T follicular helper cell (primary cell): ENCODE measurements around the gene RNF38.
"Not testable (repeated sequence)": the region's sequence is repeated elsewhere in the genome, so short reads cannot be mapped to it uniquely, and the experiment has no call there.

Experiments used
- DNase-seq: peaks from one replicate; pipeline ENCODE4 v3.0.0-alpha.2; 2020; ENCODE audit warnings: low read depth

RNF38 gene

GRCh38 chr9:36294996-36295395, 105.1 kb downstream of the RNF38 start:
- DNase-seq = not testable (repeated sequence)

GRCh38 chr9:36293918-36294317, 106.2 kb downstream of the RNF38 start:
- no peak for DNase-seq

- DNase-seq = no peak
These were observed 106.9 kb downstream of the RNF38 start for GRCh38 chr9:36293171-36293570.

GRCh38 chr9:36292641-36293040, 107.4 kb downstream of the RNF38 start:
- DNase-seq = no peak

GRCh38 chr9:36290996-36291395, 109.1 kb downstream of the RNF38 start:
- DNase-seq = no peak

GRCh38 chr9:36289836-36290435, 110.1 kb downstream of the RNF38 start:
- no peak for DNase-seq

GRCh38 chr9:36288070-36288469, 112.0 kb downstream of the RNF38 start:
- DNase-seq = no peak
